Psoas muscle (tissue), 8 donors: ENCODE measurements around the gene ACACA. TPM values are rescaled to one million over a fixed set of nuclear protein-coding genes. Genes with fewer than 3 reads are reported as not detected.

ENCODE experiments used
- ATAC-seq, 4 donors: fragments of 200-7000 bp; cut with Tn5 transposase; one replicate each; pipeline ENCODE4 v1.9.1; 2020; ENCODE audit warnings: moderate library complexity in 3 of 4, mild to moderate bottlenecking in 2 of 4
- DNase-seq, 2 donors: peaks; one replicate each; pipeline ENCODE4 v3.0.0-alpha.2; 2020
- H3K27ac ChIP-seq: fragments of 200-600 bp; one replicate; pipeline ENCODE4 v1.8.0; 2022
- H3K27me3 ChIP-seq, 3 donors: fragments of 200-600 bp in 1 of 3; one replicate each; pipeline versions ENCODE4 v1.6.1 to v1.8.0; 2013 to 2022; ENCODE audit warnings: low read length in 2 of 3, mild to moderate bottlenecking in 2 of 3, moderate library complexity in 1 of 3; ENCODE audit not compliant: insufficient read depth in 3 of 3
- H3K36me3 ChIP-seq, 2 donors: fragments of 200-600 bp in 1 of 2; one replicate each; pipeline versions ENCODE4 v1.6.1 to v1.8.0; 2013 to 2022; ENCODE audit warnings: low read depth in 1 of 2, mild to moderate bottlenecking in 1 of 2, moderate library complexity in 1 of 2; ENCODE audit not compliant: insufficient read depth in 1 of 2
- H3K4me1 ChIP-seq: fragments of 200-600 bp; one replicate; pipeline ENCODE4 v1.8.0; 2022
- H3K4me3 ChIP-seq: fragments of 200-600 bp; one replicate; pipeline ENCODE4 v1.8.0; 2022; ENCODE audit warnings: mild to moderate bottlenecking
- H3K9me3 ChIP-seq: fragments of 200-600 bp; one replicate; pipeline ENCODE4 v1.8.0; 2022
- CTCF ChIP-seq: fragments of 200-600 bp; IDR thresholded peaks from one replicate; pipeline ENCODE4 v1.8.0; 2022; ENCODE audit warnings: antibody characterized with exemption
- WGBS, 3 donors: extraction: QIAGEN DNeasy Blood & Tissue Kit; methylation state at CpG; one replicate each; pipeline versions ENCODE4 v1.1.6 to v1.1.7; 2013; 5-methylcytosine and 5-hydroxymethylcytosine counted together
- intact Hi-C, 2 donors: fragments of 100-400 bp; cut with DNase I; formaldehyde crosslinking; loops; one replicate each; pipeline versions ENCODE4 v1.11.0 to v1.14.2; 2022
- polyA plus RNA-seq, 3 donors: library from polyadenylated mRNA; stranded (reverse); fragments of 200-250 nt; gene quantifications; one replicate each; pipeline ENCODE4 v1.2.3, GENCODE V29; 2013
- total RNA-seq, 4 donors: library from RNA; stranded (reverse); fragmentation: NEBNext Ultra II Directional in 2 of 4; extraction: Animal tissue kit (Norgen Biotek cat#: 25700) in 2 of 4; gene quantifications; one replicate each; pipeline versions ENCODE4 v1.2.1 to v1.2.4, GENCODE V29; 2021 to 2023
- donor health status: healthy with polysubstance abuse.
- donor health status: DM: no; HTN: no; CAD: no; lungs with moderate emphysema.
- donor health status: Bipolar disorder and iron deficiency.
- donor health status: healthy.
- donor health status: DM: yes; HTN: yes; CAD: no.
- donor health status: DM: no; HTN: no; CAD: no.
- donor health status: DM: no; HTN: no; CAD: no.
- donor health status: DM: yes; HTN: yes; CAD: no.

The ACACA gene
- total and polyA plus RNA-seq, 7 donors: 7.2 to 42.6 (median 21.5) TPM

GRCh38 chr17:37391146-37391545 lies 15.5 kb downstream of the ACACA start:
- peaks cover 7% of the 10 kb centered on the region for H3K4me1 ChIP-seq
- no peak for DNase-seq
- H3K36me3 ChIP-seq: no peaks in the 10 kb centered on the region
- WGBS, 3 donors: 95 to 97% (median 96%) methylated on average over 6 of the region's 6 CpGs
- no peak for TF ChIP-seq CTCF
- no peak overlapping the region for H3K4me3 ChIP-seq
- no peak for ATAC-seq
- no peaks in the 10 kb centered on the region for H3K9me3 ChIP-seq
- no peaks in the 10 kb centered on the region for H3K27me3 ChIP-seq
- intact Hi-C loops: no loop called here
- H3K27ac ChIP-seq: no peak overlapping the region

- Histone ChIP-seq H3K27me3 (no peaks in the 10 kb centered on the region), H3K4me1 (peaks cover 7% of the 10 kb centered on the region), H3K36me3 (no peaks in the 10 kb centered on the region), H3K27ac (no peak overlapping the region), H3K9me3 (no peaks in the 10 kb centered on the region), H3K4me3 (no peak overlapping the region)
- TF ChIP-seq CTCF: no peak
- WGBS, 3 donors: 97 to 98% (median 98%) methylated on average over 4 of the region's 4 CpGs
- DNase-seq (no peak), ATAC-seq (no peak)
- intact Hi-C loops: no loop called here
These were observed 17.5 kb downstream of the ACACA start for GRCh38 chr17:37389160-37389559.

- no peak overlapping the region for H3K4me3 ChIP-seq
- H3K9me3 ChIP-seq: no peaks in the 10 kb centered on the region
- no peak overlapping the region for H3K27ac ChIP-seq
- ATAC-seq (no peak), DNase-seq (no peak)
- peaks cover 7% of the 10 kb centered on the region for H3K4me1 ChIP-seq
- intact Hi-C loops: no loop called here
- WGBS, 3 donors: 92 to 96% (median 96%) methylated on average over 3 of the region's 3 CpGs
- H3K36me3 ChIP-seq: no peaks in the 10 kb centered on the region
- H3K27me3 ChIP-seq: no peaks in the 10 kb centered on the region
- TF ChIP-seq CTCF: no peak
These were observed 18.4 kb downstream of the ACACA start for GRCh38 chr17:37388266-37388665.

GRCh38 chr17:37386462-37386861 lies 20.2 kb downstream of the ACACA start:
- H3K36me3 ChIP-seq: no peaks in the 10 kb centered on the region
- H3K9me3 ChIP-seq: no peaks in the 10 kb centered on the region
- 89 to 94% (median 90%) methylated on average over 5 of the region's 5 CpGs for WGBS, 3 donors
- ATAC-seq: no peak
- intact Hi-C loops: no loop called here
- no peaks in the 10 kb centered on the region for H3K27me3 ChIP-seq
- no peak overlapping the region for H3K4me3 ChIP-seq
- no peak for DNase-seq
- H3K27ac ChIP-seq: no peak overlapping the region
- H3K4me1 ChIP-seq: peaks cover under 1% of the 10 kb centered on the region
- TF ChIP-seq CTCF: no peak

GRCh38 chr17:37385474-37385990 lies 21.1 kb downstream of the ACACA start:
- ATAC-seq (no peak), DNase-seq (no peak)
- no peak for TF ChIP-seq CTCF
- H3K27me3 ChIP-seq: no peaks in the 10 kb centered on the region
- no peaks in the 10 kb centered on the region for H3K36me3 ChIP-seq
- intact Hi-C loops: no loop called here
- H3K4me1 ChIP-seq: no peaks in the 10 kb centered on the region
- no peak overlapping the region for H3K27ac ChIP-seq
- H3K9me3 ChIP-seq: no peaks in the 10 kb centered on the region
- H3K4me3 ChIP-seq: no peak overlapping the region
